Measurements from ENCODE around the gene ZBED5. TPM values are rescaled to one million over a fixed set of nuclear protein-coding genes. Genes with fewer than 3 reads are reported as not detected.
A peak's percentile ranks its signal among the peaks of the same experiment; 100 is the strongest.

Gene ZBED5
- total RNA-seq, 1 donor from 2014 or later = 45.5 TPM

- intact Hi-C loops (cut with DNase I) = no loop called here
Measured at GRCh38 chr11:10899121-10899830, 41.4 kb upstream of the ZBED5 start.

GRCh38 chr11:10898763-10899025 is 40.8 kb upstream of the ZBED5 start:
- peak overlapping the region; percentile 25 for H3K4me3 ChIP-seq
- intact Hi-C loops (cut with DNase I) = no loop called here
- no peak for TF ChIP-seq CTCF (IDR thresholded peaks at IDR 0.05)
- no peaks in the 10 kb centered on the region for H3K36me3 ChIP-seq
- no peaks in the 10 kb centered on the region for H3K9me3 ChIP-seq
- ATAC-seq = no peak
- H3K27ac ChIP-seq = peak overlapping the region; percentile 91
- DNase-seq = no peak
- H3K27me3 ChIP-seq (ENCODE audit: low read depth) = no peaks in the 10 kb centered on the region
- H3K4me1 ChIP-seq = peaks cover 43% of the 10 kb centered on the region

More at GRCh38 chr11:10899121-10899830, 41.4 kb upstream of the ZBED5 start:
- Histone ChIP-seq H3K9me3 (no peaks in the 10 kb centered on the region), H3K27me3 (ENCODE audit: low read depth) (no peaks in the 10 kb centered on the region), H3K36me3 (no peaks in the 10 kb centered on the region), H3K4me1 (peaks cover 43% of the 10 kb centered on the region), H3K27ac (peak overlapping the region; percentile 91), H3K4me3 (peak overlapping the region; percentile 25)
- ATAC-seq (peak; percentile 53 to 54), DNase-seq (peak; percentile 62)
- TF ChIP-seq CTCF (IDR thresholded peaks at IDR 0.05) = no peak

DNA sequence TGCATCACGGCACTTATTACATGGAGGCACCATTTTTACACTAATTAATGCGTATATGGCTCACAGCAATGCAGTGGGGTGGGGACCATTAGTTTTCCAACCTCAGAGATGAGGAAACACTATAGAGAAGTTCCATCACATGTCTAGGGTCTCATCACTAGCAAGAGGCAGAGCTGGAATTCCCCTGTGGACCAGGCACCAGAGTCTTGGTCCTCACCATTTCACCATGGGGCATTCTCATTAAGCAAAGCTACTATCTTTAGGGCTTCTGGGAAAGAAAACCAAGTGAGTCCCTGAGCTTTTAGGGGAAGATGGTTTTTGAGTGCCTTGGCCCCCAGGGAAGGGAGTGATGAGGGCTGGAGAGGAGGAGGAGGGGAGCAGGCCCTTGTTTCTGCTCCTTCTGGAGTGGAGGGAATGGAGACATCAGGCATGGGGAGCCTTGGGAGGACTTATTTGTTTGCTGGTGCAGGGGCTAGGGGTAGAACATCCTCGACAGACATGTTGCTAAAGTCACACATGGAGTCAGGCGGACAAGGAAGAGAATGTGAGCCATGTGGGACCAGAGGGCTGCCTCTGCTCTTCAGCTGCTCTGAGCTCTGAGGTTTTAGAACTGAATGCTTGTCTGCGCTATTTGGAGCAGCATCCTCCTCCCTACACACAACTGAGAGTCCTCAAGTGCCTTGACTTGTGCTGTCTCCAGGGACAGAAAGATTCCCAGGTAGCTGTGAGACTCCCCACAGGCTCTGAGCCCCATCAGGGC is 40.3 kb upstream of the ZBED5 start:
- DNase-seq (no peak), ATAC-seq (no peak)
- H3K4me1 ChIP-seq = peaks cover 43% of the 10 kb centered on the region
- no peaks in the 10 kb centered on the region for H3K27me3 ChIP-seq (ENCODE audit: low read depth)
- no peaks in the 10 kb centered on the region for H3K9me3 ChIP-seq
- H3K27ac ChIP-seq = peak overlapping the region; percentile 91
- intact Hi-C loops (cut with DNase I) = no loop called here
- peak overlapping the region; percentile 25 for H3K4me3 ChIP-seq
- H3K36me3 ChIP-seq = no peaks in the 10 kb centered on the region
- no peak for TF ChIP-seq CTCF (IDR thresholded peaks at IDR 0.05)

GRCh38 chr11:10897150-10897549 is 39.3 kb upstream of the ZBED5 start:
- Histone ChIP-seq H3K4me1 (peaks cover 33% of the 10 kb centered on the region), H3K27ac (no peak overlapping the region), H3K36me3 (no peaks in the 10 kb centered on the region), H3K4me3 (no peak overlapping the region), H3K27me3 (ENCODE audit: low read depth) (no peaks in the 10 kb centered on the region), H3K9me3 (no peaks in the 10 kb centered on the region)
- ATAC-seq = no peak
- DNase-seq = no peak
- intact Hi-C loops (cut with DNase I) = no loop called here
- TF ChIP-seq CTCF (IDR thresholded peaks at IDR 0.05) = no peak

DNA sequence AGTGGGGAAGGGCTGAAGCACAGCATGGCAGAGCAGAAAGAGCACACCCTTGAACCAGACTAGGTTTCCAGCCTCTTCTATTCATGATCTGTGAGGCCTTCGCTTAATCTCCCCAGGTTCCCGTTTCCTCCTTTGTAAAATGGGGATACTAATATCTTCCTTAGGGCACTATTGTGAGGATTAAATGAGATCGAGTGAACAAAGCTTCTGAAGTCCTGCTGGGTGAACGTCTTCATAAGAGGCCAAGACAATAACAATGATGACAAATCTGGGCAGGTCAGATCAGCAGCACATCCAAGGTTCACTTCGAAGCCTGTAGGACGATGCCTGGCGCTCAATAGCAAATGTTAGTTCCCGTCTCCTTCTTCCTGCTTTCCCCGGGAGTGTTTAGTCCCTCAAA is 38.6 kb upstream of the ZBED5 start:
- no peaks in the 10 kb centered on the region for H3K36me3 ChIP-seq
- H3K27me3 ChIP-seq (ENCODE audit: low read depth) = no peaks in the 10 kb centered on the region
- H3K4me3 ChIP-seq = no peak overlapping the region
- peaks cover 29% of the 10 kb centered on the region for H3K4me1 ChIP-seq
- no peak for ATAC-seq
- no peak for DNase-seq
- intact Hi-C loops (cut with DNase I) = no loop called here
- H3K9me3 ChIP-seq = no peaks in the 10 kb centered on the region
- TF ChIP-seq CTCF (IDR thresholded peaks at IDR 0.05) = no peak
- no peak overlapping the region for H3K27ac ChIP-seq
